Neural progenitor cell (in vitro differentiated cells): ENCODE results near the gene DOK7. TPM values are rescaled to one million over a fixed set of nuclear protein-coding genes. Genes with fewer than 3 reads are reported as not detected.

Source experiments
- DNase-seq: peaks from one replicate; pipeline ENCODE4 v3.0.0-alpha.2; 2016; ENCODE audit warnings: low spot score
- H2AFZ ChIP-seq: fragments of 200-600 bp; sonication (generic); replicated peaks from 2 replicates; pipeline ENCODE4 v1.6.1; 2016; ENCODE audit warnings: antibody characterized with exemption
- H3F3A ChIP-seq: fragments of 200-600 bp; sonication (generic); 2 replicates; pipeline ENCODE4 v1.6.1; 2016; ENCODE audit warnings: antibody characterized with exemption, low read depth
- H3K27ac ChIP-seq: fragments of 200-600 bp; sonication (generic); 2 replicates; pipeline ENCODE4 v1.5.1; 2016; ENCODE audit warnings: mild to moderate bottlenecking
- H3K27me3 ChIP-seq: fragments of 200-600 bp; sonication (generic); 2 replicates; pipeline ENCODE4 v1.6.1; 2016; ENCODE audit warnings: mild to moderate bottlenecking, moderate library complexity
- H3K36me3 ChIP-seq: fragments of 200-600 bp; sonication (generic); 2 replicates; pipeline ENCODE4 v1.5.1; 2016
- H3K4me1 ChIP-seq: fragments of 200-600 bp; sonication (generic); 2 replicates; pipeline ENCODE4 v1.6.1; 2016; ENCODE audit warnings: mixed run types
- H3K4me2 ChIP-seq: fragments of 200-600 bp; sonication (generic); 2 replicates; pipeline ENCODE4 v1.6.1; 2016
- H3K4me3 ChIP-seq: fragments of 200-600 bp; sonication (generic); 2 replicates; pipeline ENCODE4 v1.5.1; 2016
- H3K79me2 ChIP-seq: fragments of 200-600 bp; sonication (generic); 2 replicates; pipeline ENCODE4 v1.6.1; 2016; ENCODE audit warnings: low read depth
- H3K9ac ChIP-seq: fragments of 200-600 bp; sonication (generic); 2 replicates; pipeline ENCODE4 v1.6.1; 2016
- H3K9me3 ChIP-seq: fragments of 200-600 bp; sonication (generic); 2 replicates; pipeline ENCODE4 v1.5.1; 2016; ENCODE audit warnings: low read depth
- H4K20me1 ChIP-seq: fragments of 200-600 bp; sonication (generic); 2 replicates; pipeline ENCODE4 v1.6.1; 2016; ENCODE audit warnings: low read depth
- H3K27ac Mint-ChIP-seq: 3 replicates; pipeline ENCODE4 v1.8.0; 2021; ENCODE audit warnings: mixed read lengths
- H3K27me3 Mint-ChIP-seq: 2 replicates; pipeline ENCODE4 v1.8.0; 2022; ENCODE audit warnings: low read depth, mild to moderate bottlenecking, inconsistent platforms, moderate library complexity, mixed read lengths; ENCODE audit not compliant: insufficient read depth
- H3K36me3 Mint-ChIP-seq: 3 replicates; pipeline ENCODE4 v1.8.0; 2021; ENCODE audit warnings: mixed read lengths
- H3K4me1 Mint-ChIP-seq: 3 replicates; pipeline ENCODE4 v1.8.0; 2021; ENCODE audit warnings: mixed read lengths
- H3K4me3 Mint-ChIP-seq: 3 replicates; pipeline ENCODE4 v1.8.0; 2021; ENCODE audit warnings: mild to moderate bottlenecking, moderate library complexity, mixed read lengths
- H3K9me3 Mint-ChIP-seq: 3 replicates; pipeline ENCODE4 v1.8.0; 2020; ENCODE audit warnings: mixed read lengths
- CTCF ChIP-seq: fragments of 200-600 bp; sonication (generic); IDR thresholded peaks from 2 replicates; pipeline ENCODE4 v1.5.1; 2017; ENCODE audit warnings: antibody characterized with exemption, mild to moderate bottlenecking
- EZH2 ChIP-seq: fragments of 200-600 bp; sonication (generic); IDR thresholded peaks from 2 replicates; pipeline ENCODE4 v1.6.1; 2017; ENCODE audit warnings: antibody characterized with exemption, mild to moderate bottlenecking, moderate library complexity
- EZH2phosphoT487 ChIP-seq: fragments of 200-600 bp; sonication (generic); IDR thresholded peaks from 2 replicates; pipeline ENCODE4 v1.6.1; 2017; ENCODE audit warnings: antibody characterized with exemption
- total RNA-seq: library from RNA; depleted of rRNA; stranded (reverse); fragments of >200 nt; gene quantifications from 2 replicates; pipeline ENCODE4 v1.2.3, GENCODE V29; 2015; ENCODE audit warnings: low replicate concordance

The DOK7 gene
- total RNA-seq, 1 donor from 2014 or later = not detected

- TF ChIP-seq CTCF = no peak
- TF ChIP-seq EZH2 = no peak
- TF ChIP-seq EZH2phosphoT487 = no peak
- Histone ChIP-seq H3K79me2 (no peaks in the 10 kb centered on the region), H3K27me3 (peaks cover 52% of the 10 kb centered on the region), H3F3A (peaks cover 10% of the 10 kb centered on the region), H4K20me1 (no peaks in the 10 kb centered on the region), H3K4me1 (peaks cover 48% of the 10 kb centered on the region), H2AFZ (no peak overlapping the region), H3K4me2 (peak overlapping the region; percentile 70), H3K4me3 (peak overlapping the region; percentile 21), H3K9me3 (no peaks in the 10 kb centered on the region), H3K27ac (no peak overlapping the region), H3K9ac (no peak overlapping the region), H3K36me3 (no peaks in the 10 kb centered on the region)
- H3K27ac Mint-ChIP-seq = no peak overlapping the region
- peaks cover 23% of the 10 kb centered on the region for H3K4me1 Mint-ChIP-seq
- peak overlapping the region; percentile 28 for H3K4me3 Mint-ChIP-seq
- H3K27me3 Mint-ChIP-seq = peaks cover 11% of the 10 kb centered on the region
- H3K36me3 Mint-ChIP-seq = no peaks in the 10 kb centered on the region
- DNase-seq = peak; percentile 57
- no peaks in the 10 kb centered on the region for H3K9me3 Mint-ChIP-seq
These were observed 18.0 kb downstream of the DOK7 start for GRCh38 chr4:3481113-3481531.

- Histone ChIP-seq H3K4me1 (peaks cover 53% of the 10 kb centered on the region), H4K20me1 (no peaks in the 10 kb centered on the region), H3K27me3 (peaks cover 52% of the 10 kb centered on the region), H3K27ac (no peak overlapping the region), H3F3A (peaks cover 10% of the 10 kb centered on the region), H3K4me3 (no peak overlapping the region), H3K36me3 (no peaks in the 10 kb centered on the region), H3K9me3 (no peaks in the 10 kb centered on the region), H2AFZ (no peak overlapping the region), H3K4me2 (no peak overlapping the region), H3K79me2 (no peaks in the 10 kb centered on the region), H3K9ac (no peak overlapping the region)
- Mint-ChIP-seq H3K9me3 (no peaks in the 10 kb centered on the region), H3K4me1 (peaks cover 22% of the 10 kb centered on the region), H3K36me3 (no peaks in the 10 kb centered on the region), H3K27ac (peak overlapping the region; percentile 42), H3K27me3 (peaks cover 14% of the 10 kb centered on the region), H3K4me3 (no peak overlapping the region)
- TF ChIP-seq CTCF = no peak
- no peak for TF ChIP-seq EZH2
- TF ChIP-seq EZH2phosphoT487 = no peak
- DNase-seq = no peak
These were observed 18.8 kb downstream of the DOK7 start for GRCh38 chr4:3481783-3482393.

GRCh38 chr4:3482707-3483106 is 19.6 kb downstream of the DOK7 start:
- Mint-ChIP-seq H3K36me3 (no peaks in the 10 kb centered on the region), H3K27me3 (peaks cover 14% of the 10 kb centered on the region), H3K9me3 (no peaks in the 10 kb centered on the region), H3K4me3 (no peak overlapping the region), H3K27ac (no peak overlapping the region), H3K4me1 (peaks cover 19% of the 10 kb centered on the region)
- no peaks in the 10 kb centered on the region for H4K20me1 ChIP-seq
- peaks cover 54% of the 10 kb centered on the region for H3K4me1 ChIP-seq
- no peak overlapping the region for H3K27ac ChIP-seq
- TF ChIP-seq EZH2phosphoT487 (no peak), CTCF (no peak), EZH2 (no peak)
- DNase-seq = no peak
- H3K36me3 ChIP-seq = no peaks in the 10 kb centered on the region
- no peak overlapping the region for H3K4me2 ChIP-seq
- no peak overlapping the region for H2AFZ ChIP-seq
- H3K27me3 ChIP-seq = peaks cover 59% of the 10 kb centered on the region
- H3K79me2 ChIP-seq = no peaks in the 10 kb centered on the region
- no peaks in the 10 kb centered on the region for H3K9me3 ChIP-seq
- no peak overlapping the region for H3K9ac ChIP-seq
- peaks cover 16% of the 10 kb centered on the region for H3F3A ChIP-seq
- H3K4me3 ChIP-seq = no peak overlapping the region
